GM20000 (cell line): ENCODE results near the gene KAZN.

Experiments
- DNase-seq: peaks from one replicate; pipeline ENCODE4 v3.0.0; 2012; ENCODE audit warnings: low spot score
- CTCF ChIP-seq: IDR thresholded peaks from 2 replicates; pipeline ENCODE4 v1.5.1; 2012; ENCODE audit warnings: mild to moderate bottlenecking, control low read depth; ENCODE audit errors: extremely low read depth, missing control alignments

KAZN gene

DNA sequence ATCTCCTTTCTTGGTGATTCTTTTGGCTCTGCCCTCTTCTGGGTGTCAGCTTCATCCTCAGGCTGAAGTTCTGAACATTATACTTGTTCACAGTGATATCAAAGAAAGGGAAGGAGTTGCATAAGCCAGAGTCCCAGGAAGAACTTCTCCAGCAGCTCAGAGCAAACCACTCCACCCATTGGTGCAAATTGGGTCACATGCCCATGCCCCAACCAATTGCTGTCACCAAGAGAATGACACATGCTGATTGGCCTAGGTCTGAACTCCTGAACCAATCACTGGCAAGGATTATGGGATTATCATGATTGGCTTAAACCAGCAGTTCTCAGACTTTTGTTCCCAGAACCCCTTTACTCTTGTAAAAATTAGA lies 298.6 kb downstream of the KAZN start:
- no peak for DNase-seq
- no peak for TF ChIP-seq CTCF

DNA sequence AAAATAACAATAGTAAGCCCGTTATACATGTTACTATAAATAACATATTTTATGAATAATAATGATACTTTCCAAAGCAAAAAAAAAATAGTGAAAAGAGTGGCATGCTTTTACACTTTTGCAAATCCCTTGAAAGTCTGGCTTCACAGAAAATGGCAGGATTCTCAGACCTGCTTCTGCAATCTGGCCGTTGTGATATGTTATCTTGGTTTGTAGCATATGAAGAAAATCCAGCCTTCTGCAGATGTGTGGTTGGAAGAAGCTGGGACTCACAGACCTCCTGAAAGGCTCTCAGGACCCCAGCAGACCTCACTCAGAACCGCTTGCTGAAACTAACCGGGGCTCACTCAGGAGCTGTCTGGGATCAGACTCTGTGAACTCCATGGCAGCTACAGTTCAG lies 299.1 kb downstream of the KAZN start:
- DNase-seq: no peak
- TF ChIP-seq CTCF: no peak

GRCh38 chr1:14897997-14898645 lies 299.6 kb downstream of the KAZN start:
- DNase-seq: no peak
- TF ChIP-seq CTCF: no peak

DNA sequence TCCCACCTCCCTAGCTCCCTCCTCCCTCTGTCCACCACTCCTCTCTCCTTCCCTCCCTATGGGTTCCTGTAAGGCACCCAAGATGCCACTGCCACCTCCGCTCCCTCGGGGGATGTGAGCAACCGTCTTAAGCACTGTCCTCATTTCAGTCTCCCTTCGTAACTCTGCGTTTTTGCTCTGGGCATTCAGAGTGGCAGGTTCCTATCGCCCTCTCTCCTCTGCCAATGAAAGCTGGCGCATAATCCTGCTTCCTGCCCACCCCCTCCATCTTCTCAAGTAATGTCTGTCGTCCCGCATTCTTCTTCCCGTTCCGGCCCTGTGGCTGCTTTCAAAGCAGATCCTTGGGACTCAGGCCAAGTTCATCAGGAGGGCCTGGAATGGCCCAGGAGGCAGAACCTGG lies 301.2 kb downstream of the KAZN start:
- no peak for TF ChIP-seq CTCF
- no peak for DNase-seq

- DNase-seq: no peak
- TF ChIP-seq CTCF: no peak
Observed at GRCh38 chr1:14901371-14901954, 303.0 kb downstream of the KAZN start.

GRCh38 chr1:14903922-14904321 lies 305.4 kb downstream of the KAZN start:
- TF ChIP-seq CTCF: no peak
- DNase-seq: no peak

DNA sequence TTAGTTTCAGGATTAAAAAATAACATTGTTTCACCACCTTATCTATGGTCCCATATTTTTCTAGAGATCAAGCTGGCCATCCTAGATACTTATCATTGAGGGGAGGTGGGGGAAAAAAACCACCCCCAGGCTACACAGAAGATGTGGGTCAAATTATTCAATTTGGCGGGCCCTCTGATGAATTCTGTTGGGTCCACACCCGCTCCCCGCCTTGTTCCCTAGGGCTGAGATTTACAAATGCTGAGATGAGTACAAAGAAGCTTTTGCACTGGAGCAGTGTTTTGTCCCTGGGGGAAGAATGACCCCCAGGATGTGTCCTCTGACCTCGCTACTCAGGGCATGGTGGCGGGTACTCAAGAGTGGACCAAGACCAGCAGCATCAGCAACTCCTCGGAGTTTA lies 308.2 kb downstream of the KAZN start:
- TF ChIP-seq CTCF: no peak
- no peak for DNase-seq
